Esophagus squamous epithelium (tissue), 4 donors: ENCODE data around the gene UXT.

Source experiments
- CTCF ChIP-seq, 6 experiments: fragments of 450-650 bp in 4 of 6; fragments of 200-600 bp in 2 of 6; sonication (generic) in 2 of 6; IDR thresholded peaks; one replicate each; pipeline ENCODE4 v1.5.1; 2016 to 2019; ENCODE audit warnings: antibody characterized with exemption in 6 of 6, mild to moderate bottlenecking in 4 of 6, moderate library complexity in 4 of 6
- POLR2A ChIP-seq, 4 donors: fragments of 450-650 bp; IDR thresholded peaks; one replicate each; pipeline ENCODE4 v1.6.1; 2017; ENCODE audit warnings: antibody characterized with exemption in 4 of 4, mild to moderate bottlenecking in 4 of 4, moderate library complexity in 3 of 4

GRCh38 chrX:47625365-47625764 is 33.6 kb downstream of the UXT start:
- no peak for TF ChIP-seq CTCF (IDR thresholded peaks at IDR 0.05)
- no peak for TF ChIP-seq POLR2A (IDR thresholded peaks at IDR 0.05)
